A549 (cell line): ENCODE data around the gene STK11IP.

Experiments
- CEBPB ChIP-seq, 2 experiments: fragments of >200 bp in 1 of 2; sonication (Bioruptor Twin) in 1 of 2; formaldehyde crosslinking in 1 of 2; IDR thresholded peaks; 2 replicates each; pipeline ENCODE4 v1.6.1; 2012 to 2016
- CHD2 ChIP-seq: fragments of 150-350 bp; IDR thresholded peaks from 2 replicates; pipeline ENCODE4 v1.6.1; 2014; ENCODE audit warnings: low read length; ENCODE audit not compliant: partially characterized antibody
- EHMT2 ChIP-seq: fragments of 200-600 bp; sonication (generic); IDR thresholded peaks from 2 replicates; pipeline ENCODE4 v1.6.1; 2016; ENCODE audit warnings: antibody characterized with exemption, low read depth, mild to moderate bottlenecking, moderate library complexity
- HDAC2 ChIP-seq: fragments of 200-600 bp; sonication (generic); IDR thresholded peaks from 2 replicates; pipeline ENCODE4 v1.6.1; 2016
- MAFK ChIP-seq: fragments of 450-650 bp; IDR thresholded peaks from 2 replicates; pipeline ENCODE4 v1.6.1; 2014; ENCODE audit not compliant: partially characterized antibody
- MYC ChIP-seq: IDR thresholded peaks from 2 replicates; pipeline ENCODE4 v1.6.1; 2012; ENCODE audit warnings: mild to moderate bottlenecking, inconsistent platforms, low read length, improper control_type of control experiment, borderline replicate concordance
- POLR2A ChIP-seq: IDR thresholded peaks from 2 replicates; pipeline ENCODE4 v1.6.1; 2012; ENCODE audit warnings: mild to moderate bottlenecking, low read length
- POLR2AphosphoS2 ChIP-seq: conservative IDR thresholded peaks from 2 replicates; pipeline ENCODE4 v1.6.1; 2012; ENCODE audit warnings: low read length, improper control_type of control experiment, inconsistent platforms
- RAD21 ChIP-seq, 2 experiments: fragments of >200 bp in 1 of 2; sonication (Bioruptor Twin) in 1 of 2; formaldehyde crosslinking in 1 of 2; IDR thresholded peaks in 1 of 2; conservative IDR thresholded peaks in 1 of 2; 2 replicates in 1 of 2; 3 replicates in 1 of 2; pipeline ENCODE4 v1.6.1; 2012 to 2018; ENCODE audit warnings: inconsistent platforms in 1 of 2
- ZNF302 ChIP-seq: fragments of 250-450 bp; sonication (Bioruptor Pico); IDR thresholded peaks from 2 replicates; pipeline ENCODE4 v1.9.0; 2021; ENCODE audit warnings: inconsistent platforms, mild to moderate bottlenecking, moderate library complexity
- ZSCAN20 ChIP-seq: fragments of 250-450 bp; sonication (Bioruptor Pico); IDR thresholded peaks from 2 replicates; pipeline ENCODE4 v1.8.0; 2022; ENCODE audit warnings: mild to moderate bottlenecking, moderate library complexity
- TF ChIP-seq, protein P1 (sequence below): fragments of >200 bp; sonication (Bioruptor Twin); formaldehyde crosslinking; IDR thresholded peaks from 3 replicates; pipeline ENCODE4 v1.5.1; 2016
- TF ChIP-seq, protein P2 (sequence below): IDR thresholded peaks from 2 replicates; pipeline ENCODE4 v1.6.1; 2012
- TF ChIP-seq, protein P3 (sequence below): fragments of 200-600 bp; sonication (generic); IDR thresholded peaks from 2 replicates; pipeline ENCODE4 v1.6.1; 2016; ENCODE audit warnings: antibody characterized with exemption, mild to moderate bottlenecking, moderate library complexity

DNA sequence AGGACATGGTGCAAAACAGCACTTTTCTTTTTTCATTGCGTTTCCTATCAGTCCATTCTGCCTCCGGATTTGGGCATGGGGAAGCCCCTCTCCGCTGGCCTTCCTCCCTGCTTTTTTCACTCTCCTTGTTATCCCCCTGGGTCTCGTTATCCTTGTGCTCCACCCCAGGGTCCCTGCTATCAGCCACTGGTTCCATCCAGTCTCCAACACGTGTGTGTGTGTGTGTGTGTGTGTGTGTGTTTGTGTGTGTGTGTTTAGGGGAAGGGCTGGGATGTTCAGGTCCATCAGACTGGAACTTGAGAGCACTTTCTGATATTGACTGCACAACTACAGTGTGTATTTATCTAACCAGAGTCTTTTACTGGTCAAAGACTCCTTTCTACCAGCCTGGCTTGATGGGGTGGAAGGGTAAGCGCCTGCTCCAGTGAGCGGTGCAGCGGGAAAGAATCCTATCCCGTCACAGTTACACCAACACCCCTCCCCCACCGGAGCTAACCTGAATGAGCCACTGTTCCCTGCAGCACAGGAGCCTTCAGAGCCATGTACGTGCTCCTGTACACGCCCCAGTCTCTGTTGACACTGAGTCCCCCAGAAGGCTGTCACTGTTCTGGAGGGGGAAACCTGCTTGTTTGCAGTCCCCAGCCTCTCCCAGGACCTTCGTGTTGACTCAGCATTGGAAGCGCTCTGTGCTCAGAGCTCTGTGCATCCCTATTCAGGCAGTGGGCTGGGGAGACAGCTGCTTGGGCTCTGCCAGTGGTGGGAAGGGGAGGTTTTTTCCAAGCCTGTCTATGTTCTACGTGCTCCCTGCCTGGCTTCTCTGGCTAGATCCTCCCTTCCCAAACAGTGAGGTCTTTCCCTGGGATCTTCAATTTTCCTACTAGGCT is 20.9 kb upstream of the STK11IP start:
- TF ChIP-seq, protein P1, sequence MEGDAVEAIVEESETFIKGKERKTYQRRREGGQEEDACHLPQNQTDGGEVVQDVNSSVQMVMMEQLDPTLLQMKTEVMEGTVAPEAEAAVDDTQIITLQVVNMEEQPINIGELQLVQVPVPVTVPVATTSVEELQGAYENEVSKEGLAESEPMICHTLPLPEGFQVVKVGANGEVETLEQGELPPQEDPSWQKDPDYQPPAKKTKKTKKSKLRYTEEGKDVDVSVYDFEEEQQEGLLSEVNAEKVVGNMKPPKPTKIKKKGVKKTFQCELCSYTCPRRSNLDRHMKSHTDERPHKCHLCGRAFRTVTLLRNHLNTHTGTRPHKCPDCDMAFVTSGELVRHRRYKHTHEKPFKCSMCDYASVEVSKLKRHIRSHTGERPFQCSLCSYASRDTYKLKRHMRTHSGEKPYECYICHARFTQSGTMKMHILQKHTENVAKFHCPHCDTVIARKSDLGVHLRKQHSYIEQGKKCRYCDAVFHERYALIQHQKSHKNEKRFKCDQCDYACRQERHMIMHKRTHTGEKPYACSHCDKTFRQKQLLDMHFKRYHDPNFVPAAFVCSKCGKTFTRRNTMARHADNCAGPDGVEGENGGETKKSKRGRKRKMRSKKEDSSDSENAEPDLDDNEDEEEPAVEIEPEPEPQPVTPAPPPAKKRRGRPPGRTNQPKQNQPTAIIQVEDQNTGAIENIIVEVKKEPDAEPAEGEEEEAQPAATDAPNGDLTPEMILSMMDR = no peak
- TF ChIP-seq POLR2A (no peak), CEBPB (IDR thresholded peaks at IDR 0.05) (no peak), POLR2AphosphoS2 (no peak), HDAC2 (no peak), MYC (no peak), CHD2 (no peak), ZNF302 (CRISPR knock-in tag) (no peak), MAFK (peak; percentile 12), RAD21 (conservative IDR thresholded peaks at IDR 0.05 in 1 of 2, IDR thresholded peaks at IDR 0.05 in 1 of 2) (no peak), ZSCAN20 (CRISPR knock-in tag) (no peak), EHMT2 (no peak)
- TF ChIP-seq, protein P2, sequence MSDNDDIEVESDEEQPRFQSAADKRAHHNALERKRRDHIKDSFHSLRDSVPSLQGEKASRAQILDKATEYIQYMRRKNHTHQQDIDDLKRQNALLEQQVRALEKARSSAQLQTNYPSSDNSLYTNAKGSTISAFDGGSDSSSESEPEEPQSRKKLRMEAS = no peak
- TF ChIP-seq, protein P3, sequence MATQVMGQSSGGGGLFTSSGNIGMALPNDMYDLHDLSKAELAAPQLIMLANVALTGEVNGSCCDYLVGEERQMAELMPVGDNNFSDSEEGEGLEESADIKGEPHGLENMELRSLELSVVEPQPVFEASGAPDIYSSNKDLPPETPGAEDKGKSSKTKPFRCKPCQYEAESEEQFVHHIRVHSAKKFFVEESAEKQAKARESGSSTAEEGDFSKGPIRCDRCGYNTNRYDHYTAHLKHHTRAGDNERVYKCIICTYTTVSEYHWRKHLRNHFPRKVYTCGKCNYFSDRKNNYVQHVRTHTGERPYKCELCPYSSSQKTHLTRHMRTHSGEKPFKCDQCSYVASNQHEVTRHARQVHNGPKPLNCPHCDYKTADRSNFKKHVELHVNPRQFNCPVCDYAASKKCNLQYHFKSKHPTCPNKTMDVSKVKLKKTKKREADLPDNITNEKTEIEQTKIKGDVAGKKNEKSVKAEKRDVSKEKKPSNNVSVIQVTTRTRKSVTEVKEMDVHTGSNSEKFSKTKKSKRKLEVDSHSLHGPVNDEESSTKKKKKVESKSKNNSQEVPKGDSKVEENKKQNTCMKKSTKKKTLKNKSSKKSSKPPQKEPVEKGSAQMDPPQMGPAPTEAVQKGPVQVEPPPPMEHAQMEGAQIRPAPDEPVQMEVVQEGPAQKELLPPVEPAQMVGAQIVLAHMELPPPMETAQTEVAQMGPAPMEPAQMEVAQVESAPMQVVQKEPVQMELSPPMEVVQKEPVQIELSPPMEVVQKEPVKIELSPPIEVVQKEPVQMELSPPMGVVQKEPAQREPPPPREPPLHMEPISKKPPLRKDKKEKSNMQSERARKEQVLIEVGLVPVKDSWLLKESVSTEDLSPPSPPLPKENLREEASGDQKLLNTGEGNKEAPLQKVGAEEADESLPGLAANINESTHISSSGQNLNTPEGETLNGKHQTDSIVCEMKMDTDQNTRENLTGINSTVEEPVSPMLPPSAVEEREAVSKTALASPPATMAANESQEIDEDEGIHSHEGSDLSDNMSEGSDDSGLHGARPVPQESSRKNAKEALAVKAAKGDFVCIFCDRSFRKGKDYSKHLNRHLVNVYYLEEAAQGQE = no peak
